Measurements from ENCODE around the gene STX10.
"Not testable (repeated sequence)": the region's sequence is repeated elsewhere in the genome, so short reads cannot be mapped to it uniquely, and the experiment has no call there.

STX10 gene

GRCh38 chr19:13173139-13173737, 23.1 kb upstream of the STX10 start:
- H3K4me1 Mint-ChIP-seq, result peaks cover 33 to 74% of the 10 kb centered on the region in 2 donors
- H3K27ac Mint-ChIP-seq, result peak overlapping the region; percentile 96
- ATAC-seq (replicated peaks) (peak in 1 of 2 donors; percentile 0), DNase-seq (no peak)
- H3K4me3 Mint-ChIP-seq, result peak overlapping the region; percentile 78 to 83
- H3K9me3 Mint-ChIP-seq, result no peaks in the 10 kb centered on the region
- H3K27me3 Mint-ChIP-seq, result no peaks in the 10 kb centered on the region
- peaks cover 3 to 7% of the 10 kb centered on the region in 2 donors for H3K36me3 Mint-ChIP-seq

GRCh38 chr19:13172346-13173138, 22.4 kb upstream of the STX10 start:
- Mint-ChIP-seq H3K27ac (peak overlapping the region; percentile 96), H3K36me3 (peaks cover 7 to 9% of the 10 kb centered on the region in 2 donors), H3K9me3 (no peaks in the 10 kb centered on the region), H3K4me1 (peaks cover 35 to 76% of the 10 kb centered on the region in 2 donors), H3K4me3 (peak overlapping the region; percentile 78 to 83), H3K27me3 (no peaks in the 10 kb centered on the region)
- DNase-seq, result peak; percentile 65
- peak; percentile 36 to 43 for ATAC-seq (replicated peaks)

GRCh38 chr19:13171146-13171545, 21.0 kb upstream of the STX10 start:
- no peaks in the 10 kb centered on the region for H3K9me3 Mint-ChIP-seq
- ATAC-seq (replicated peaks), result no peak

GRCh38 chr19:13169769-13170168, 19.6 kb upstream of the STX10 start:
- ATAC-seq (replicated peaks), result no peak

More at GRCh38 chr19:13171146-13171545, 21.0 kb upstream of the STX10 start:
- H3K27me3 Mint-ChIP-seq, result no peaks in the 10 kb centered on the region
- H3K4me1 Mint-ChIP-seq, result peaks cover 42 to 83% of the 10 kb centered on the region in 2 donors
- no peak overlapping the region for H3K4me3 Mint-ChIP-seq
- peaks cover 7 to 9% of the 10 kb centered on the region in 2 donors for H3K36me3 Mint-ChIP-seq
- H3K27ac Mint-ChIP-seq, result peak overlapping the region; percentile 75
- no peak for DNase-seq

GRCh38 chr19:13166151-13166550, 16.0 kb upstream of the STX10 start:
- not testable (repeated sequence) for ATAC-seq (replicated peaks); H3K4me3 Mint-ChIP-seq

More at GRCh38 chr19:13169769-13170168, 19.6 kb upstream of the STX10 start:
- peaks cover 45 to 92% of the 10 kb centered on the region in 2 donors for H3K4me1 Mint-ChIP-seq
- no peak for DNase-seq
- peak overlapping the region; percentile 79 for H3K27ac Mint-ChIP-seq
- H3K36me3 Mint-ChIP-seq, result peaks cover 7 to 9% of the 10 kb centered on the region in 2 donors
- no peaks in the 10 kb centered on the region for H3K27me3 Mint-ChIP-seq
- H3K9me3 Mint-ChIP-seq, result no peaks in the 10 kb centered on the region
- H3K4me3 Mint-ChIP-seq, result no peak overlapping the region

GRCh38 chr19:13165162-13165997, 15.2 kb upstream of the STX10 start:
- no peak for ATAC-seq (replicated peaks)

More at GRCh38 chr19:13166151-13166550, 16.0 kb upstream of the STX10 start:
- H3K27me3 Mint-ChIP-seq, H3K36me3 Mint-ChIP-seq, H3K9me3 Mint-ChIP-seq, DNase-seq: not testable (repeated sequence)
- Mint-ChIP-seq H3K4me1 (peaks cover 45 to 92% of the 10 kb centered on the region in 2 donors), H3K27ac (peak overlapping the region; percentile 84)

GRCh38 chr19:13164343-13165161, 14.4 kb upstream of the STX10 start:
- H3K27ac Mint-ChIP-seq, result peak overlapping the region; percentile 74
- no peaks in the 10 kb centered on the region for H3K27me3 Mint-ChIP-seq
- peaks cover 2 to 3% of the 10 kb centered on the region in 2 donors for H3K36me3 Mint-ChIP-seq
- peaks cover 42 to 89% of the 10 kb centered on the region in 2 donors for H3K4me1 Mint-ChIP-seq
- no peaks in the 10 kb centered on the region for H3K9me3 Mint-ChIP-seq
- ATAC-seq (replicated peaks) (no peak), DNase-seq (no peak)
- peak overlapping the region; percentile 67 to 85 for H3K4me3 Mint-ChIP-seq

More at GRCh38 chr19:13165162-13165997, 15.2 kb upstream of the STX10 start:
- peaks cover 43 to 91% of the 10 kb centered on the region in 2 donors for H3K4me1 Mint-ChIP-seq
- DNase-seq, result no peak
- H3K27ac Mint-ChIP-seq, result peak overlapping the region; percentile 84
- H3K27me3 Mint-ChIP-seq, result no peaks in the 10 kb centered on the region
- H3K9me3 Mint-ChIP-seq, result no peaks in the 10 kb centered on the region
- H3K36me3 Mint-ChIP-seq, result peaks cover 2 to 3% of the 10 kb centered on the region in 2 donors
- H3K4me3 Mint-ChIP-seq, result no peak overlapping the region

GRCh38 chr19:13163609-13164342, 13.6 kb upstream of the STX10 start:
- peaks cover 2 to 3% of the 10 kb centered on the region in 2 donors for H3K36me3 Mint-ChIP-seq
- peaks cover 37 to 81% of the 10 kb centered on the region in 2 donors for H3K4me1 Mint-ChIP-seq

GRCh38 chr19:13162724-13163608, 12.8 kb upstream of the STX10 start:
- ATAC-seq (replicated peaks) (peak; percentile 60 to 65), DNase-seq (peak; percentile 78)
- no peaks in the 10 kb centered on the region for H3K9me3 Mint-ChIP-seq
- H3K27me3 Mint-ChIP-seq, result no peaks in the 10 kb centered on the region
- H3K36me3 Mint-ChIP-seq, result peaks cover 2 to 3% of the 10 kb centered on the region in 2 donors
- H3K27ac Mint-ChIP-seq, result peak overlapping the region; percentile 87
- peaks cover 41 to 81% of the 10 kb centered on the region in 2 donors for H3K4me1 Mint-ChIP-seq
- peak overlapping the region; percentile 82 to 85 for H3K4me3 Mint-ChIP-seq

More at GRCh38 chr19:13163609-13164342, 13.6 kb upstream of the STX10 start:
- Mint-ChIP-seq H3K27me3 (no peaks in the 10 kb centered on the region), H3K27ac (peak overlapping the region; percentile 78), H3K4me3 (peak overlapping the region; percentile 67 to 85), H3K9me3 (no peaks in the 10 kb centered on the region)
- ATAC-seq (replicated peaks) (peak; percentile 33 to 34), DNase-seq (peak; percentile 47)

- Mint-ChIP-seq H3K27ac (no peak overlapping the region), H3K4me1 (peaks cover 49 to 82% of the 10 kb centered on the region in 2 donors), H3K9me3 (no peaks in the 10 kb centered on the region), H3K36me3 (peaks cover 0 to 2% of the 10 kb centered on the region in 2 donors), H3K27me3 (no peaks in the 10 kb centered on the region), H3K4me3 (no peak overlapping the region)
- ATAC-seq (replicated peaks) (no peak), DNase-seq (no peak)
Observed at GRCh38 chr19:13160557-13160956, 10.4 kb upstream of the STX10 start.

- Mint-ChIP-seq H3K4me1 (peaks cover 48 to 80% of the 10 kb centered on the region in 2 donors), H3K36me3 (peaks cover 7 to 9% of the 10 kb centered on the region in 2 donors), H3K27me3 (no peaks in the 10 kb centered on the region), H3K27ac (peak overlapping the region; percentile 82), H3K9me3 (no peaks in the 10 kb centered on the region), H3K4me3 (no peak overlapping the region)
- ATAC-seq (replicated peaks), result no peak
- DNase-seq, result no peak
Observed at GRCh38 chr19:13159713-13160112, 9.5 kb upstream of the STX10 start.

Measured in stimulated activated naive B cell treated with anti-CD40 and anti-IgM and Interleukin-4, amounts not matched to agents 10 μg/mL and 1 μg/mL and 100 μg/mL, for 72 hours (primary cell).